Gastrocnemius medialis (tissue), 4 donors: ENCODE results near the gene FAN1. TPM values are rescaled to one million over a fixed set of nuclear protein-coding genes. Genes with fewer than 3 reads are reported as not detected.

Source experiments
- ATAC-seq, 2 donors: fragments of 150-250 bp; one replicate each; pipeline ENCODE4 v1.9.1; 2016
- DNase-seq, 2 donors: peaks; one replicate each; pipeline ENCODE4 v3.0.0-alpha.2; 2019
- H3K27ac ChIP-seq, 4 donors: fragments of 200-600 bp; sonication (generic); 1 replicate in 1 of 4; 2 replicates in 3 of 4; pipeline ENCODE4 v1.5.1; 2016 to 2018; ENCODE audit warnings: mild to moderate bottlenecking in 2 of 4, moderate library complexity in 1 of 4
- H3K27me3 ChIP-seq, 3 donors: fragments of 200-600 bp; sonication (generic) in 2 of 3; 1 replicate in 1 of 3; 2 replicates in 2 of 3; pipeline versions ENCODE4 v1.5.1 to v1.6.0; 2016 to 2019; ENCODE audit warnings: mild to moderate bottlenecking in 1 of 3, moderate library complexity in 1 of 3
- H3K36me3 ChIP-seq, 2 donors: fragments of 200-600 bp; sonication (generic) in 1 of 2; one replicate each; pipeline ENCODE4 v1.5.1; 2017 to 2018
- H3K4me1 ChIP-seq, 2 donors: fragments of 200-600 bp; sonication (generic) in 1 of 2; one replicate each; pipeline ENCODE4 v1.5.1; 2016 to 2017; ENCODE audit warnings: mild to moderate bottlenecking in 2 of 2
- H3K4me3 ChIP-seq, 4 donors: fragments of 200-600 bp; sonication (generic) in 3 of 4; 1 replicate in 1 of 4; 2 replicates in 3 of 4; pipeline ENCODE4 v1.5.1; 2016 to 2019; ENCODE audit warnings: mild to moderate bottlenecking in 2 of 4
- H3K9me3 ChIP-seq, 3 donors: fragments of 200-600 bp; sonication (generic) in 2 of 3; 1 replicate in 1 of 3; 2 replicates in 2 of 3; pipeline ENCODE4 v1.5.1; 2016 to 2019
- CTCF ChIP-seq, 5 experiments: fragments of 450-650 bp in 3 of 5; fragments of 200-600 bp in 2 of 5; sonication (generic) in 2 of 5; IDR thresholded peaks in 4 of 5; conservative IDR thresholded peaks in 1 of 5; 1 replicate in 4 of 5; 2 replicates in 1 of 5; pipeline ENCODE4 v1.5.1; 2016 to 2019; ENCODE audit warnings: antibody characterized with exemption in 5 of 5, mild to moderate bottlenecking in 3 of 5, moderate library complexity in 3 of 5
- POLR2A ChIP-seq, 2 donors: fragments of 450-650 bp; IDR thresholded peaks; one replicate each; pipeline ENCODE4 v1.6.1; 2017; ENCODE audit warnings: antibody characterized with exemption in 2 of 2, mild to moderate bottlenecking in 2 of 2, moderate library complexity in 2 of 2
- in situ Hi-C, 4 donors: fragments of 200-750 bp; cut with MboI; loops; one replicate each; pipeline versions ENCODE4 v1.15.0 to v1.8.0; 2017; ENCODE audit warnings: low sequenced_read_pairs in 4 of 4
- intact Hi-C: fragments of 100-400 bp; cut with DNase I; formaldehyde crosslinking; loops from one replicate; pipeline ENCODE4 v1.15.1; 2023; ENCODE audit warnings: low total_unique reads
- total RNA-seq, 4 donors: library from RNA; depleted of rRNA; stranded (reverse); fragments of >200 nt; gene quantifications; one replicate each; pipeline versions ENCODE4 v1.1.0 to v1.2.3, GENCODE V29; 2016

The FAN1 gene
- total RNA-seq, 4 donors from 2014 or later: 20.0 to 27.5 (median 25.3) TPM

GRCh38 chr15:30927148-30927761, 23.5 kb downstream of the FAN1 start:
- intact Hi-C loops (no loop called here), in situ Hi-C loops (no loop called here)
- Histone ChIP-seq H3K4me1 (peaks cover 17 to 20% of the 10 kb centered on the region in 2 donors), H3K9me3 (no peaks in the 10 kb centered on the region), H3K4me3 (no peak overlapping the region), H3K36me3 (peaks cover 0 to 74% of the 10 kb centered on the region in 2 donors), H3K27ac (no peak overlapping the region), H3K27me3 (no peaks in the 10 kb centered on the region)
- no peak for ATAC-seq
- TF ChIP-seq CTCF (IDR thresholded peaks at IDR 0.05 in 4 of 5, conservative IDR thresholded peaks at IDR 0.05 in 1 of 5) (no peak), POLR2A (IDR thresholded peaks at IDR 0.05) (no peak)
- no peak for DNase-seq

GRCh38 chr15:30928076-30928475, 24.4 kb downstream of the FAN1 start:
- Histone ChIP-seq H3K27ac (no peak overlapping the region), H3K4me1 (peaks cover 9 to 12% of the 10 kb centered on the region in 2 donors), H3K36me3 (peaks cover 0 to 74% of the 10 kb centered on the region in 2 donors), H3K9me3 (no peaks in the 10 kb centered on the region), H3K27me3 (no peaks in the 10 kb centered on the region), H3K4me3 (no peak overlapping the region)
- in situ Hi-C loops: no loop called here
- DNase-seq (no peak), ATAC-seq (no peak)
- intact Hi-C loops: no loop called here
- TF ChIP-seq CTCF (IDR thresholded peaks at IDR 0.05 in 4 of 5, conservative IDR thresholded peaks at IDR 0.05 in 1 of 5): no peak
- no peak for TF ChIP-seq POLR2A (IDR thresholded peaks at IDR 0.05)

GRCh38 chr15:30929064-30929669, 25.5 kb downstream of the FAN1 start:
- TF ChIP-seq POLR2A (IDR thresholded peaks at IDR 0.05) (no peak), CTCF (IDR thresholded peaks at IDR 0.05 in 4 of 5, conservative IDR thresholded peaks at IDR 0.05 in 1 of 5) (no peak)
- Histone ChIP-seq H3K4me3 (no peak overlapping the region), H3K27ac (no peak overlapping the region), H3K27me3 (no peaks in the 10 kb centered on the region), H3K4me1 (peaks cover 0 to 2% of the 10 kb centered on the region in 2 donors), H3K36me3 (peaks cover 0 to 72% of the 10 kb centered on the region in 2 donors), H3K9me3 (no peaks in the 10 kb centered on the region)
- intact Hi-C loops (no loop called here), in situ Hi-C loops (no loop called here)
- DNase-seq (no peak), ATAC-seq (no peak)

GRCh38 chr15:30929982-30930381, 26.3 kb downstream of the FAN1 start:
- Histone ChIP-seq H3K27ac (no peak overlapping the region), H3K4me1 (no peaks in the 10 kb centered on the region), H3K4me3 (no peak overlapping the region), H3K9me3 (no peaks in the 10 kb centered on the region), H3K27me3 (no peaks in the 10 kb centered on the region), H3K36me3 (peaks cover 0 to 72% of the 10 kb centered on the region in 2 donors)
- in situ Hi-C loops (no loop called here), intact Hi-C loops (no loop called here)
- no peak for TF ChIP-seq CTCF (IDR thresholded peaks at IDR 0.05 in 4 of 5, conservative IDR thresholded peaks at IDR 0.05 in 1 of 5)
- no peak for TF ChIP-seq POLR2A (IDR thresholded peaks at IDR 0.05)
- DNase-seq (no peak), ATAC-seq (no peak)
